Measurements from ENCODE around the gene ZYG11A.
A peak's percentile ranks its signal among the peaks of the same experiment; 100 is the strongest.
"Not testable (repeated sequence)": the region's sequence is repeated elsewhere in the genome, so short reads cannot be mapped to it uniquely, and the experiment has no call there.

Gene ZYG11A

DNA sequence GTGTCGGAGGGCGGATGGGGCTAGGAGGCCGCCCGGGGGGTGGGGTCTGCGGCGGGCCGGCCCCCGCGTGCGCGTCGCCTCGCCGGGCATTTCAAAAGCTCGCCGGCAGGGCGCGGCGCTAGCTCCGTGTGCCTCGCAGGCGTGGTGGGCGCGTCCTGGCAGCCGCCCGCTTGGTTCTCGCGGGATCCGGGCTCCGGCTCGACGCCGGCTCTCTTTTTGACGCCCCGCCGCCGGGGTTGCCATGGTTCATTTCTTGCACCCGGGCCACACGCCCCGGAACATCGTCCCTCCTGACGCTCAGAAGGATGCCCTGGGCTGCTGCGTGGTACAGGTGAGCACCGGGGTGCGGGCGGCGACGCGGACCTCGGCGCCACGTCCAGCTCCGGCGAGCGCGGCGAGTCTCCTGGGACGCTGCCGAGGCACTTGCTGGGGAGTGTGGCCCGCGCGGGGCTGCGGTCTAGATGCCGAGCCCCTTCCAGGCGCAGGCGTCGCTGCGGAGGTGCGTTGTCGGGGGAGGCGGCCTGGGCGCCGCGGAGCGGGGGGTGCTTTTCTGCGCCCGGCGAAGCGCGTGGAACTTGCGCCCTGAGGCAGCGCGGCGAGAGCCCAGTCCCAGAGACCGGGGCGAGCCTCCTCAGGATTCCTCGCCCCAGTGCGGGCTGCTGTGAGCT is at the start of gene ZYG11A:
TSS of gene ZYG11A (plus strand) at position 118 of the 668 bp plus-strand sequence. CDS start at position 242, 124 bp downstream.
- DNase-seq (ENCODE audit: low read depth): peak; percentile 53

DNA sequence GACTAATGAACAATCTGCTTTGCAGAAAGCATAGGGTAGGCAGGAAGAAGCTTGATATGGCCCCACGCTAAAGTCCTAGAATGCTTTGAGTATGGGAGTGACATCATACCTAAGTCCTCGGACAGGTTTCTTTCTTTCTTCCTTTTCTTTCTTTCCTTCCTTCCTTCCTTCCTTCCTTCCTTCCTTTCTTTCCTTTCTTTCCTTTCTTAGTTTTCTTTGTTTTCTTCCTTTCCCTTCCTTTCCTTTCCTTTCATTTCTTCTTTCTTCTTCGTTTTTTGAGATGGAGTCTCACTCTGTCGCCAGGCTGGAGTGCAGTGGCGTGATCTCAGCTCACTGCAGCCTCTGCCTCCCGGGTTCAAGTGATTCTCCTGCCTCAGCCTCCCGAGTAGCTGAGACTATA is 48.8 kb upstream of the ZYG11A start:
- DNase-seq (ENCODE audit: low read depth): not testable (repeated sequence)

DNA sequence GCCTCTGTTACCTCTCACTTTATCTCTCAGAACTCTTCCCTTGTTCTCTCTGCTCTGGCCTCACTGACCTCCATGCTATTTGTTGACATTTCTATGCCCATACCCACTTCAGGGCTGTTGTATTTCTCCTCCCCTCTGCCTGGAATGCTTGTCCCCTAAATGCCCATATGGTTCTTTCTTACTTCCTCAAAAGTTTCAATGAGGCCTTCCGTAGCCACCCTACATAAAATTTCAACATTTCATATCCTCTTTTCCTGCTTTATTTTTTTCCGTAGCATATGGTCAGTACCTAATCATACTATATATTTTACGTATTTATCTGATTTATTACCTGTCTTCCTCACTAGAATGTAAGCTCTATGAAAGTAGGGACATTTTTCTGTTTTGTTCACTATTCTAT is 47.1 kb upstream of the ZYG11A start:
- DNase-seq (ENCODE audit: low read depth): no peak

DNA sequence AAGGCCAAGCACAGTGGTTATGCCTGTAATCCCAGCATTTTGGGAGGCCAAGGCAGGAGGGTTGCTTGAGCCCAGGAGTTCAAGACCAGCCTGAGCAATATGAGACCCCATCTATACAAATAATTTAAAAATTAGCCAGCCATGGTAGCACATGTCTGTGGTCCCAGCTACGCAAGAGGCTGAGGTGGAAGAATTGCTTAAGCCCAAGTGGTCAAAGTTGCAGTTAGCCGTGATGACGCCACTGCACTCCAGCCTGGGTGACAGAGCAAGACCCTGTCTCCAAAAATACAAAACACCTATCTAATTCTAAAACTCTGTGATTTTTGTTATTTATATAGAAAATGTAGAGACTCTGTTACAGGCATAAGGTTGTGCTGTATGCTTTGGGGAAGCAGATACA is 44.2 kb upstream of the ZYG11A start:
- no peak for DNase-seq (ENCODE audit: low read depth)

DNA sequence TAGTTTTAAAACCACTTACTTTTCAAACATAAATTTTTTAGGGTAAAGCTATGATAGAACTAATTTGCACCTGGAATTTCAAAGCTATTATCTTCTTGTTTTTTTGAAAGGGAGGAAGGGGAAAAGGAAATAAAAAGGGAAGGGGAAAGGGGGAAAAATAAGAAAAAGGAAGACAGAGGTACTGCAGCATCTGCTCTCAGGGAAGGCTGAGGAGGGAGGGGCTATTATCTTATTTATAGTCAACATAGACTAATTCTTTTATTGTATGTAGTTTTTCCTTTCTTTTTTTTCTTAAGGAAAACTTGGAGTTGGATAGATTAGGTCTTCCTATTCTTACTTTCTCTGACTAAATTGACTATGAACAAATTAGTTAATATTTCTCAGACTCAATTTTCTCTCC is 41.5 kb upstream of the ZYG11A start:
- DNase-seq (ENCODE audit: low read depth): no peak

DNA sequence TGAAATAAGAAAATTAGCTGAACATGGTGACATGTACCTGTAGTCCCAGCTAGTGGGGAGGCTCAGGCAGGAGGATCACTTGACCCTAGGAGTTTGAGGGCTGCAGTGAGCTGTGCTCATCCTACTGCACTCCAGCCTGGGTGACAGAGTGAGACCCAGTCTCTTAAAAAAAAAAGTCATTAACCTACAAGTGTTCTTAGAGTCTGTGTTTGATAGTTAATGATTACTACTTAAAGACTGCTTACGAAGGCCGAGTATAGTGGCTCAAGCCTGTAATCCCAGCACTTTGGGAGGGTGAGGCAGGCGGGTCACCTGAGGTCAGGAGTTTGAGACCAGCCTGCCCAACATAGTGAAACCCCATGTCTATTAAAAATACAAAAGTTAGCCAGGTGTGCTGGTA is 38.5 kb upstream of the ZYG11A start:
- not testable (repeated sequence) for DNase-seq (ENCODE audit: low read depth)

DNA sequence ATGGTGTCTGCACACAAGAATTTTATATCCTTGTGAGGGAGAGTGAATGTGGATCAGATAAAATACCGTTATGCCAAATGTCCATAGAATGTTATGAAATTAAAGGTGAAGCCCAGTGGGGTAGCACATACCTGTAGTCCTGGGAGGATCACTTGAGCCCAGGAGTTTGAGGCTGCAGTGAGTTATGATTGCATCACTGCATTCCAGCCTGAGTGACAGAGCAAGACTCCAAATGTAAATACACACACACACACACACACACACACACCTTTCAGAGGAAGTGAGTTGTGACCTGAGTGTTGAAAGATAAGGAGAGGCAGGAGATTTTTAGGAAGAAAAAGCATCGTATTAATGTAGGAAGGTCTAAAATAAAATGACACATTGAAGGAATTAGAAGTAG is 28.1 kb upstream of the ZYG11A start:
- no peak for DNase-seq (ENCODE audit: low read depth)

DNA sequence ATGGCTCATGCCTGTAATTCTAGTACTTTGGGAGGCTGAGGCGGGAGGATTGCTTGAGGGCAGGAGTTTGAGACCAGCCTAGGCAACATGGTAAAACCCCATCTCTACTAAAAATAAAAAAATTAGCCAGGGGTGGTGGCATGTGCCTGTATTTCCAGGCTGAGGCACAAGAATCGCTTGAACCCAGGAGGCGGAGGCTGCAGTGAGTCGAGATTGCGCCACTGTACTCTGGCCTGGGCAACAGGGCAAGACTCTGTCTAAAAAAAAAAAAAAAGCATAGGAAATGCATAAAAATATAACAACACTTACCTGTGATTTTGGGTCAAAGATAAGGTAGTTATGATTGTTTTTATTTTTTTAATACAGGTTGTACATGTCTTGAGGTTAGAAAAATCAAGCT is 21.7 kb upstream of the ZYG11A start:
- DNase-seq (ENCODE audit: low read depth): not testable (repeated sequence)

DNA sequence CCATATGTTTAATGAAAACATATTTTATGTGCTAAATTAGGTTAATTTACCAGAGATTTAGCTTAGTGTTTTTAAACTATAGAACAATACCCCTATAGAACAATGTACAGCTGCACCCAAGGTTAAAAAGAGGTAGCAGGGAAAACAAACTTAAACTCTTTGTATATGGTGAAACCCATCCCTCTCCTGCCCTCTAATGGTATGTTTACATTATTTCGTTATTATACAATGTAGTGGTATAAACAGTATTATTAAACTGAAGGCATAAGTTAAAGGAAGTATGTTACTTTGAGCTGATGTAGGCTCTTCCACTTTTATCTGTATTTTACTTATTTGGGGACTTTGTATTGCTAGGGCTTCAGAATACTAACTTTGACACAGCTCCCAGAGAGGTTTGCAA is 16.7 kb upstream of the ZYG11A start:
- DNase-seq (ENCODE audit: low read depth): no peak

DNA sequence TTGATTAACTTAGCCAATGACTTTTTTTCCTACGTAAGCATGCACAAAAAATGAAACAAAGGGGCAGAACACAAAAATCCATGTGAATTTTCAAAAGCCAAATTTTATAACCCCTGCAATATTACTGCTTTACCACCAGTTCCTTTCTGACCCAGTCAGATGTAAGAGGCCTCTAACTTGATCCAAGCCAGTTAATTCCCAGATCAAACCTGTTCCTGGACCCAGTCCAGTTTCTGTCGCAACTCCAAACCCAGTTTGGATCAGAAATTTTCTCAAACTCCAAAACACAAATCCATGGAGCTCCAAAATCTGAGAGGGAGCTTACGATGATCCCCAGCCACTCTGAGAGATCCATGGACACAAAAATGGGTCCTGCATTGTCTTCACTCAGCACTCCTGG is 7.8 kb upstream of the ZYG11A start:
- DNase-seq (ENCODE audit: low read depth): no peak

DNA sequence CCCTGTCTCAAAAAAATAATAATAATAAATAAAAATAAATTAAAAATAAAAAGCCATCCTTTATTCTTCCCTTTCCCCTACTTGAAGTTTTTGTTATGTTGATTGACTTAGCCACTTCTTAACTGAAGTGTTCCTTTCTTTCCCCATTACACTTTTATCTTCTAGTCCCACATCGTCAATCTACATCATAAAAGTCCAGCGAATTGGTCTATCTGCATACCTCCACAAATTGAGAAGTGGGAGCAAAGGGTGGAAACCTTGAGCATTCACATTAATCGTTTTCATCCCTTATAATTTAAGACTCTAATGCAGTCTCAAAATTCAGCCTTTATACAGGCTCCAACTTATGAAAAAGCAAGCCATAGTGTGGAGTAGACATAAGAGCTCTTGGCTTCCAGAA is 6.5 kb upstream of the ZYG11A start:
- DNase-seq (ENCODE audit: low read depth): no peak

DNA sequence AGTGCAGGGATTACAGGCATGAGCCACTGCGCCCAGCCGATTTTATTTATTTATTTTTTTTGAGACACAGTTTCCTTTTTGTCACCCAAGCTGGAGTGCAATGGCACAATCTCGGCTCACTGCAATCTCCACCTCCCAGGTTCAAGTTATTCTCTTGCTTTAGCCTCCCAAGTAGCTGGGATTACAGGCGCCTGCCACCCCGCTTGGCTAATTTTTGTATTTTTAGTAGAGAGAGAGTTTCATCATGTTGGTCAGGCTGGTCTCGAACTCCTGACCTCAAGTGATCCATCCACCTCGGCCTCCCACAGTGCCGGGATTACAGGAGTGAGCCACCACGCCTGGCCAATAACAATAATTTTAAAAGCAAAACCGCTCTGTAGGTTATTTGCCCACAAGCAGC is 3.4 kb upstream of the ZYG11A start:
- not testable (repeated sequence) for DNase-seq (ENCODE audit: low read depth)

DNA sequence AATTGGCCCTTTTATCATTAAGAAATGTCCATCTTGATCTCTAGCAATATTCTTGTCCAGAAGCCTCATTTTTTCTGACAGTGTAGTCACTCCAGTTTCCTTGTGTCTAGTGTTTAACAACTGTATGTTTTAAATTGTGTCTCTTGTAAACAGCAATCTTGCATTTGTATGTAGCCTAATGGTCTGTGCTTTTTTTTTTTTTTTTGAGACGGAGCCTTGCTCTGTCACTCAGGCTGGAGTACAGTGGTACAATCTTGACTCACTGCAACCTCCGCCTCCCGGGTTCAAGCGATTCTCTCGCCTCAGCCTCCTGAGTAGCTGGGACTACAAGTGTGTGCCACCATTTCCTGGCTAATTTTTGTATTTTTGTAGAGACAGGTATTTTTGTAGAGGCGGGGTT is 2.6 kb downstream of the ZYG11A start:
- DNase-seq (ENCODE audit: low read depth): not testable (repeated sequence)

DNA sequence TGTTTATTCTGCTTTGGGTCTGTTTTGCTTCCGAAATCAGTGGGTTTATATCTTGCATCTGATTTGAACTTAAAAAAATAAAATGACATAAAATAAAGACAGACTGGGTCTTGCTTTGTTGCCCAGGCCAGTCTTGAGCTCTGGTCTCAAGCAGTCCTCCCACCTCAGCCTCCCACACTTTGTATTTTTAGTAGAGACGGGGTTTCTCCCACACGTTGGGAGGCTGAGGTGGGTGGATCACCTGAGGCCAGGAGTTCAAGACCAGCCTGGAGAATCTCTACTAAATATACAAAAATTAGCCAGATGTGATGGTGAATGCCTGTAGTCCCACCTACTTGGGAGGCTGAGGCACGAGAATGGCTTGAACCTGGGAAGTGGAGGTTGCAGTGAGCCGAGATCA is 5.9 kb downstream of the ZYG11A start:
- DNase-seq (ENCODE audit: low read depth): no peak

DNA sequence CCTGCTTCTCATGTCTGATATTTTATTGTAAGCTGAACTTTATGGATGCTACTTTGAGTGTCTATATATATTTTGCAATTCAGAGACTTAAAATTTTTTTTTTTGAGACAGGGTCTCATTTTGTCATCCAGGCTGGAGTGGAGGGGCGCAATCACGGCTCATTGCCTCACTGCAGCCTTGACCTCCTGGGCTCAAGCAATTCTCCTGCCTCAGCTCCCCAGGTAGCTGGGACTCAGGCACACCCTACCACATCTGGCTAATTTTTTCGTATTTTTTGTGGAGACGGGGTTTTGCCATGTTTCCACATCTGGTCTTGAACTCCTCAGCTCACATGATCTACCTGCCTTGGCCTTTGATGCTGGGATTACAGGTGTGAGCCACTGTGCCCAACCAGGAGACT is 8.4 kb downstream of the ZYG11A start:
- DNase-seq (ENCODE audit: low read depth): no peak

DNA sequence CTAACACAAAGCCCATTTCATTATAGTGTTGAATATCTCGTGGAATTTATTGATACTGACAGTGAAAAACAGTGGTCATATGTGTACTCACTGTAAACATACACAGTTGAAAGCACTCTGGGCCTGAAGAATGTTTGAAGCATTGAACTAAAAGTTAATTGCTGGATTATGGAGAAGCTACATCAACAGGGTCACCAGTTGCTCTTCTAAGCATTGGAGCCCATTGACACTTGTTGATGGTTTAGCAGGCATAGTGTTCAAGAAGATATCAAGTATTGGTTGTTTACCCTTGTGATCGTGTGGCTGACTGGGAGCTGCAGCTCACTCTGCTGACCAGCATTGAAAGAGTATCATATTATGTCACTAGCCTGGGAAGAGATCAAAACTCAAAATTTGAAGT is 10.3 kb downstream of the ZYG11A start:
- DNase-seq (ENCODE audit: low read depth): no peak

DNA sequence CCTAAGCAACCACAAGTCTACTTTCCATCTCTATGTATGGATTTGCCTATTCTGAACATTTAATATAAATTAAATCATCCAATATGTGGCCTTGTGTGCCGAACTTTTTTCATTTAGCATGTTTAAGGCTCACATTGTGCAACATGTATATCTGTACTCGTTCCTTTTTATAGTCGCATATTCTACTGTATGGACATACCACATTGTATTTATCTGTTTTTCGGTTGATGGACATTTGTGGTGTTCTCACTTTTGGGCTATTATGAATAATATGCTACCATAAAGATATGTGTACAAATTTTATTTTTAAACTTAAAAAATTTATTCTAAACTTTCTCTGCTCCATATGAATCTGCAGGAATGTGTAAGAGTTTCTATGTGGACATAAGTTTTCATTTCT is 13.0 kb downstream of the ZYG11A start:
- no peak for DNase-seq (ENCODE audit: low read depth)

DNA sequence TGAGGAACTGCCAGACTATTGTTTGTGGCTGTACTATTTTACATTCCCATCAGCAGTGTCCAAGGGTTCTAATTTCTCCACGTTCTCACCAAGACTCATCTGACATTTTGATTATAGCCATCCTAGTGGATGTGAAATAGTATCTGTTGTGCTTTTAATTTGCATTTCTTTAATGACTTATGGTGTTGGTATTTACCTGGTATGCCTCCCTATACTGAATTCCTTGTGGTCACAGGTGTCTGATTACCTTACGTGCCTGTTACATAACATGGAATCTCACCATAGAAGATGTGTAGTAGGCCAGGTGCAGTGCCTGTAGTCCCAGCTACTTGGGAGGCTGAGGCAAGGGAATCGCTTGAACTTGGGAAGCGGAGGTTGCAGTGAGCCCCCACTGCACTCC is 13.5 kb downstream of the ZYG11A start:
- DNase-seq (ENCODE audit: low read depth): no peak

DNA sequence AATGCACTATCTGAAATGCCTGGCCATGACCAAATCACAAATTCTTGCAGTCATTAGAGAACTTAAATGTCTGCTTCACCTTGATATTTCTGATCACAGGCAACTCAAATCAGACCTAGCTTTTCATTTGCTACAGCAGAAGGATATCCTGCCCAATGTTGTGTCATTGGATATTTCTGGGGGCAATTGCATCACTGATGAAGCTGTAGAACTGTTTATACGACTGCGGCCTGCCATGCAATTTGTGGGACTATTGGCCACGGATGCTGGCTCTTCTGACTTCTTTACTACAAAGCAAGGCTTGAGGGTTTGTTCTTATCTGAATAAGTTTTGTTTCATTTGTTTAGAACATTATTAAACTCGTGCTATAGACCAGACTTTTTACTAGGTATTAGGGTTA is 14.9 kb downstream of the ZYG11A start:
- DNase-seq (ENCODE audit: low read depth): no peak

DNA sequence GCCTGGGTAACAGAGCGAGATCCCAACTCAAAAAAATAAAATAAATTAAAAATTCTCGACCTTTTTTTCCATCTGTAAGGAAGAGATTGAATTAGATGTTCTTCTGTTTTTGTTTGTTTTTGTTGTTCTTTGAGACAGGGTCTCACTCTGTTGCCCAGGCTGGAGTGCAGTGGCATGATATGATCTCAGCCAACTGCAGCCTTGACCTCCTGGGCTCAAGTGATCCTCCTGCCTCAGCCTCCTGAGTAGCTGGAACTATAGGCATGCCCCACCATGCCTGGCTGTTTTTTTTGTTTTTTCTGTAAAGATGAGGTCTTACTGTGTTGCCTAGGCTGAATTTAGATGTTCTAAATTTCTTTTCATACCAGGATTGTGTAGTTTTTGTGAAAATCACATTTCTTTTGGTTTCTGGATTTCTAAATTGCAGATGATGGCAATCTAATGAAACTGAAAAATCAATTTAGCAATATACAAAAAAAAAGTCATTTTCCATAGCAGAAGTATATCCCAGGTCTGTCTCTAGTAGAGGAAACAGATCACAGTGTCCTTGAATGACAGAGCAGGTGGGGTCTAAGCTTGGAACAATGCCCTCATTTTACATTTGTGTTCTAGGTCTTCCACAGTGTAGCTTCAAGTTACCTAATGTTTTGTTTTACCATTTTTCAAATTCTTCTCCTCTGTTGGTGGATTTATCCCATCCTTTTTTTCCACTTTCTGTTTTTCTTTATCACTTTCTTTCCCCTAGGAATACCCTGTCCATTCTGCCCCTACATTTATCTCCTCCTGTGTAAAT is 20.3 kb downstream of the ZYG11A start:
- no peak for DNase-seq (ENCODE audit: low read depth)

DNA sequence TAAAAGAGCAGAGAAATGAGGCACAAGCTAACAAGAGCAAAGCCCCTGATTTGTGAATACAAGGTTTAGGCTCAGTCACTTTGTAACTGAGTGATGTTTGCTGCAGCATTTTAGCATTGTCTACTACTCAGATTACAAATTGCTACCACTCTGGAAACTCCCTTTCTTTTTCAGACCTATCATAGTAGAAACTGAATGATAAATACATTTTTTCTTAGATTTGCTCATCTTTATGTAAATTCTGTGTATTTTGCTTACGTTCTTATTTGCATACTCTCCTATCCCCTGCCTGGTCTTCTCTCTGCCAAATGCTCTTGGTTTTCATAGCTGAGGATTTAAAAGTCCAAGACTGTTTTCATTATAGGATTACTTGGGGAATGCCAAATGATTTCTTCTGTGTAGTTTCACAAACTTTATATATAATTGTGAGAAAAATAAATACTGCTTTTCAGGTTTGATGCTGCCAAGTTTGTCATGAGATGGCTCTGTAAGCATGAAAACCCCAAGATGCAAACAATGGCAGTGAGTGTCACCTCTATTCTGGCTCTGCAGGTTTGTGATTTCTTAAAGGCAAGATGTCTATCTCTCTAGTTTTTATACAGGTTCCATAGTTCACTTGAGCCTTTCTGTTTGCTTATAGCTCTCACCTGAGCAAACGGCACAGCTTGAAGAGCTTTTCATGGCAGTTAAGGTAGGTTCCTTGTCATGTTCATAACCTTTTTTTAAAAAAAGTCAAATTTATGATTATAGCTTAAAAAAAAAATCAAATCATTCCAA is 24.7 kb downstream of the ZYG11A start:
- DNase-seq (ENCODE audit: low read depth): no peak

DNA sequence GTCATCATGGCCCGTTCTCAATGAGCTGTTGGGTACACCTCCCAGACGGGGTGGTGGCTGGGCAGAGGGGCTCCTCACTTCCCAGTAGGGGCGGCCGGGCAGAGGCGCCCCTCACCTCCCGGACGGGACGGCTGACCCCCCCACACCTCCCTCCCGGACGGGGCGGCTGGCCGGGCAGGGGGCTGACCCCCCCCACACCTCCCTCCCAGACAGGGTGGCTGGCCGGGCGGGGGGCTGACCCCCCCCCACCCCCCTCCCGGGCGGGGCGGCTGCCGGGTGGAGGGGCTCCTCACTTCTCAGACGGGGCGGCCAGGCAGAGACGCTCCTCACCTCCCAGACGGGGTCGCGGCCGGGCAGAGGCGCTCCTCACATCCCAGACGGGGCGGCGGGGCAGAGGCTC is 27.2 kb downstream of the ZYG11A start:
- not testable (repeated sequence) for DNase-seq (ENCODE audit: low read depth)

DNA sequence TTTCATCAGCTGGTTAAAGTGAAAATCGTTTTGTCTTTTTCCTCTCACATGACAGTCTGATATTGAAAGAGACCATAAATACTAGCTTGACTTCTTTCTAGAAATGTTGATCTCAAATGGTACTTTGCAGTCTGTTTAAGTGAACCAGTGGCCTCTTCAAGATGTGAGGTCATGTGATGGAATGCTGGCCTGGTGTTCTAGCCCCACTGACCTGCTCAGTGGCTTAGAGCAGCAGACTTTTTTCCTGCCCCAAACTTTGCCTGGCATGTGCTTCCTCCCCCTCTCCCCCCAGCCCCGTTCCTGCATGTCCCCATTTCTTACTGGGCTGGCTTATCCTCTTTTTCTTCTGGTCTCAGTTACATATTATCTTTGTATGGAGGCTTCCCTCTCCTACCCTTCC is 34.3 kb downstream of the ZYG11A start:
- no peak for DNase-seq (ENCODE audit: low read depth)
